ENCODE measurements around the gene PCSK4.

Gene PCSK4

DNA sequence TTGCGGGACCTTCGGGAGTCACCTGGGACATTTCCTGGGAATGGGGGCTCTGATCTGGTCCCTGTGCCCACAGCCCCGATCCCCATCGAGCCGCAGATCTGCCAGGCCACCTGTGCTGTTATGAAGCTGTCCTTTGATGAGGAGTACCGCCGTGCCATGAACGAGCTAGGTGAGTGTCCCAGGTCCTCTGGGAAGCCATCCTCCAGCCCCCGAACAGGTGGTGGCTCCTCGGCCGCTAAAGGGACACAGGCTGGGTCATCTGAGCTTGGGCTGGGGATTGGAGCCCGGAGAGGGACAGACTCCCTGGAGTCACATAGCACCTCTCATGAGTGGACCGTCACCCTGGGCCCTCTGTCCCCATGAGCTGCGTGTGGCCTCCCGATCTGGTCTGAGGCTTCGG is 32.3 kb downstream of the PCSK4 start:
- H3K36me3 Mint-ChIP-seq = peaks cover 10 to 12% of the 10 kb centered on the region in 2 donors
- peaks cover 13 to 24% of the 10 kb centered on the region in 2 donors for H3K4me1 Mint-ChIP-seq
- peaks cover 36 to 50% of the 10 kb centered on the region in 2 donors for H3K27me3 Mint-ChIP-seq
- ATAC-seq (replicated peaks) = no peak
- no peak overlapping the region for H3K27ac Mint-ChIP-seq
- no peak for DNase-seq
- no peak overlapping the region for H3K4me3 Mint-ChIP-seq
- peaks cover 4 to 5% of the 10 kb centered on the region in 2 donors for H3K9me3 Mint-ChIP-seq

DNA sequence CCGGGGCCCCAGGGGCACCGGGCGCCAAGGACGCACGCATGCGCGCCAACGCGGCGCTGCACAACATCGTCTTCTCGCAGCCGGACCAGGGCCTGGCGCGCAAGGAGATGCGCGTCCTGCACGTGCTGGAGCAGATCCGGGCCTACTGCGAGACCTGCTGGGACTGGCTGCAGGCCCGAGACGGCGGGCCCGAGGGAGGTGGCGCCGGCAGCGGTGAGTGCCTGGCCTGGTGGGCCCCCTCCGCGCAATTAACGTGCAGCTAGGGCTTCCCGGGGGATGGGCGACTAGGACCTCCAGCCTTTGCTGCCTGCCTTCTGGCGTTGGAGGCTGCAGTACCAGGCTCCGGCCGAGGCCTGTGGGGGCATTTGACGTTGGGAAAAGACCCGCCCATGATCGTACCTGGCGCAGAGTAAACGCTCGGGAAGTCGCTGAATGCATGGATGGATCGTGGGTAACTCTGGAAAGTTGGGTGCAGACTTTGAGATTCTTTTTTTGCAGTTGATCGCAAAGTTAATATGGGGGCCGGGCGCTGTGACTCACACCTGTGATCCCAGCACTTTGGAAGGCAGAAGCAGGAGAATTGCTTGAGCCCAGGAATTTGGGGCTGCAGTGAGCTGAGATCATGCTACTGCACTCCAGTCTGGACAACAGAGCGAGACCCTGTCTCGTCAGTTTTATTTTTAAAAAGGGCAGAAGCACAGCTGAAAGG is 33.0 kb downstream of the PCSK4 start:
- ATAC-seq (replicated peaks) (no peak), DNase-seq (no peak)
- Mint-ChIP-seq H3K36me3 (peaks cover 10 to 12% of the 10 kb centered on the region in 2 donors), H3K4me3 (no peak overlapping the region), H3K27me3 (peaks cover 41 to 57% of the 10 kb centered on the region in 2 donors), H3K27ac (no peak overlapping the region), H3K4me1 (peaks cover 16 to 26% of the 10 kb centered on the region in 2 donors), H3K9me3 (peaks cover 4 to 5% of the 10 kb centered on the region in 2 donors)

DNA sequence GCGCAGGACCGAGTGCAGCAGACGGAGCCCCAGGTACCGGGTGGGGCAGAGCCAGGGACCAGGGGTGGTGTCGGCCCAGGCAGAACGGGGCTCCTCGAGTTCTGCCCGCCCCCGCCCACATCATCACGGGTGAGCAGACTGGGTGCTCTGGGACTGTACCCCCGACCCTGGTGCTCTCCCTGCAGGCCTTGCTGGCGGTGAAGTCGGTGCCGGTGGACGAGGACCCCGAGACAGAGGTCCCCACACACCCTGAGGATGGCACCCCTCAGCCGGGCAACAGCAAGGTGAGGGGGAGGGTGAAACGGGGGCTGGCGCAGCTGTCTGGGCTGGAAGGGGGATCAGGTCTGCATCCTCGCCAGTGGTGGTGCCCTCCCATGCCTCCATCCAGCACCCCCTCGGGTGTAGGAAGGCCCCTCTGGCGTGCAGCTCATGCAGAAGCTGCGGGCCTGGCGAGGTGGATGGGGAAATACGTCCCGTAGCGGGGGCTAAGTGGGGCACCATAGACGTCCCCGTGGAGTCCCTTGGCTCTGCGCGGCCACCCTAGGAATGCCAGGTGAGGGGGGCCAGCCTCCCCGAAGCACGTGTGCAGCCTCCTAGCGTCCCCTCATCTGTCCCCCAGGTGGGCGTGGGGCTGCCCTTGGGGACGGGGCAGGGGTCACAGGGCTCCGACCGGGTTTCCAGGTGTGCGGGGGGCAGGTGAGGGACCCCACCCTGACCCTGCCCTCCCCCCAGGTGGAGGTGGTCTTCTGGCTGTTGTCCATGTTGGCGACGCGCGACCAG is 33.8 kb downstream of the PCSK4 start:
- peaks cover 16 to 26% of the 10 kb centered on the region in 2 donors for H3K4me1 Mint-ChIP-seq
- ATAC-seq (replicated peaks) = no peak
- H3K4me3 Mint-ChIP-seq = peak overlapping the region in 1 of 2 donors; percentile 72
- peaks cover 4 to 5% of the 10 kb centered on the region in 2 donors for H3K9me3 Mint-ChIP-seq
- peaks cover 10 to 12% of the 10 kb centered on the region in 2 donors for H3K36me3 Mint-ChIP-seq
- no peak overlapping the region for H3K27ac Mint-ChIP-seq
- no peak for DNase-seq
- H3K27me3 Mint-ChIP-seq = peaks cover 49 to 66% of the 10 kb centered on the region in 2 donors

DNA sequence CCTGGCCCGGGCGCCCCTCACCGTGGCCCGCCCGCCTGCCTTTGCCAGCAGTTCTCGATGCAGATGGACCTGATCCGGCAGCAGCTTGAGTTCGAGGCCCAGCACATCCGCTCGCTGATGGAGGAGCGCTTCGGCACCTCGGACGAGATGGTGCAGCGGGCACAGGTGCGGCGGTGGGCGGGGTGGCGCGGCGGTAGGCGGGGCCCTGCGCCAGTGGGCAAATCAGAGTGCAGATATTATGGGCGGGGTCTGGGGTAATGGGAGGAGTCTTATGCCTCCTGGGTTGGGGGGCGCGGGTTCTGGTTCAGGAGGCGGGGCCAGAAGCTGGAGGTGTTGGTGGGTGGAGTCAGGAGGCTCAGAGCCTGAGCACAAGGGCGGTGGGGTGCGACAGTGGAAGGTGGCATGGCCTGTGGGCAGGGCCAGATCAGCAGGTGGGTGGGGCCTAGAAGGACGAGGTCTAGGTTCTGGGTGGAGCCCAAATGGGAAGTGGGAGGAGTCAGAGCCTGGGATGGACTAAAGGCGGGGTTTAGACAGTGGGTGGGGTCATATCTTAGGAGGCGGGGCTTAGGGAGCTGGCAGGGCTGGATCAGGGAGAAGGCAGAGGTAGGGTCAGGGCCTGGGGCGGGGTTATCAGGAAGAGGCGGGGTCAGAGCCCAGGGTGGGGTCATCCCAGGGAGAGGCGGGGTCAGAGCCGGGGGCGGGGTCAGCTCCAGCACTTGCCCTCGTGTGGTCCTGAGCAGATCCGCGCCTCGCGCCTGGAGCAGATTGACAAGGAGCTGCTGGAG is 34.6 kb downstream of the PCSK4 start:
- Mint-ChIP-seq H3K4me1 (peaks cover 20 to 26% of the 10 kb centered on the region in 2 donors), H3K4me3 (peak overlapping the region; percentile 61 to 72), H3K27me3 (peaks cover 57 to 74% of the 10 kb centered on the region in 2 donors), H3K36me3 (peaks cover 10 to 12% of the 10 kb centered on the region in 2 donors), H3K27ac (peak overlapping the region; percentile 77), H3K9me3 (peaks cover 4 to 5% of the 10 kb centered on the region in 2 donors)
- ATAC-seq (replicated peaks) = peak; percentile 62 to 66
- DNase-seq = peak; percentile 33

DNA sequence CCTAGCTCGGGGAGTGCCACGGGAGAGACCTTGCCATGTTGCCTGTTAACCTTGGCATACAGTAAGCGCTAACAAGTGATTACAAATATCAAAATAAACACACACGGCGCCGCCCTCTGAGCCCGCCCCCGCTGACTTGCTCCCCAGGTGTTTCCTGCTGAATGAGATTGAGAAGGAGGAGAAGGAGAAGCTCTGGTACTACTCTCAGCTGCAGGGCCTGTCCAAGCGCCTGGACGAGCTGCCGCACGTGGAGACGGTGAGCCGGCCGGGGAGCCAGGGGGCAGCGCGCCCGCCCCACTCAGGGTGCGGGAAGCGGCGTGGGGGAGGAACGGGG is 35.2 kb downstream of the PCSK4 start:
- peak overlapping the region; percentile 77 for H3K27ac Mint-ChIP-seq
- H3K4me1 Mint-ChIP-seq = peaks cover 20 to 26% of the 10 kb centered on the region in 2 donors
- peak overlapping the region in 1 of 2 donors; percentile 44 for H3K4me3 Mint-ChIP-seq
- no peak for DNase-seq
- H3K9me3 Mint-ChIP-seq = peaks cover 4 to 5% of the 10 kb centered on the region in 2 donors
- ATAC-seq (replicated peaks) = peak; percentile 29 to 41
- H3K36me3 Mint-ChIP-seq = peaks cover 10 to 12% of the 10 kb centered on the region in 2 donors
- peaks cover 61 to 78% of the 10 kb centered on the region in 2 donors for H3K27me3 Mint-ChIP-seq

DNA sequence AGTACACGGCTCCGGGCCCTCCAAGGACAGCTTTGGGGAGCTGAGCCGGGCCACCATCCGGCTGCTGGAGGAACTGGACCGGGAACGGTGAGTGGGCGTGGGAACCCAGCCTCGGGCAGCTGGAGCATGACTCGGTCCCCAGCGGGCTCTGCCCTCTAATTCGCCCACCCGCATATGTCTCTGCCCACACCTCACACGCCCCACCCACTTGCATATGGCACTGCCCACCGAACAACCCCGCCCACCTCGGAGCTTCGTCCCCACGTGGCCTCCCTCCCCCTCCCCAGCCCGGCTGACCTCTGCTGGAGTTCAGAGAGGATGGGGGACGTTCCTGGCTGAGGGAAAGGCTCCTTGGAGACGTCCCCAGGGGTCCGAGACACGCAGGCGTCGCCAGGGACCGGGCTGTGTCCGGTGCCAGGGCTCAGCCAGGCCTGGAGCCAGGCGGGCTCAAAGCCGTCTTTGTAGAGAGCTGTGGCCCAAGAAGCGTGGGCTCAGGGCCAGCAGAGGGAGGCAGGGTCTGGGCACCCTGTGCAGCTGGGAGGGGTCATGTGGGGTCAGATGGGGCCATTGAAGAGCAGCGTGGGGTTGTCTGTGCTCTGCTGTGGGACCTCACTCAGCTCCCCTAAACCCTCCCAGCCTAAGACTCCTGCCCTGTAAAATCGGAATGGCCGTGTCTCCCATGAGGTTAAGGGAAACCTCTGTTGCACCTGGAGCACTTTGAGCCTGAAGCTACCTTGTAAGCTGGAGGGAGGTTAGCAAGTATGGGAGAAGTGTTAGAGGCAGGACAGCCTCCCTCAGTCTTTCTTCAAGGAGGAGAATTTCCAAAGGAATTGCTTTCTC is 36.4 kb downstream of the PCSK4 start:
- Mint-ChIP-seq H3K36me3 (peaks cover 8% of the 10 kb centered on the region in 2 donors), H3K27ac (no peak overlapping the region), H3K4me1 (peaks cover 25 to 35% of the 10 kb centered on the region in 2 donors), H3K4me3 (no peak overlapping the region), H3K27me3 (peaks cover 64 to 75% of the 10 kb centered on the region in 2 donors), H3K9me3 (peaks cover 4 to 5% of the 10 kb centered on the region in 2 donors)
- ATAC-seq (replicated peaks) = no peak
- no peak for DNase-seq

DNA sequence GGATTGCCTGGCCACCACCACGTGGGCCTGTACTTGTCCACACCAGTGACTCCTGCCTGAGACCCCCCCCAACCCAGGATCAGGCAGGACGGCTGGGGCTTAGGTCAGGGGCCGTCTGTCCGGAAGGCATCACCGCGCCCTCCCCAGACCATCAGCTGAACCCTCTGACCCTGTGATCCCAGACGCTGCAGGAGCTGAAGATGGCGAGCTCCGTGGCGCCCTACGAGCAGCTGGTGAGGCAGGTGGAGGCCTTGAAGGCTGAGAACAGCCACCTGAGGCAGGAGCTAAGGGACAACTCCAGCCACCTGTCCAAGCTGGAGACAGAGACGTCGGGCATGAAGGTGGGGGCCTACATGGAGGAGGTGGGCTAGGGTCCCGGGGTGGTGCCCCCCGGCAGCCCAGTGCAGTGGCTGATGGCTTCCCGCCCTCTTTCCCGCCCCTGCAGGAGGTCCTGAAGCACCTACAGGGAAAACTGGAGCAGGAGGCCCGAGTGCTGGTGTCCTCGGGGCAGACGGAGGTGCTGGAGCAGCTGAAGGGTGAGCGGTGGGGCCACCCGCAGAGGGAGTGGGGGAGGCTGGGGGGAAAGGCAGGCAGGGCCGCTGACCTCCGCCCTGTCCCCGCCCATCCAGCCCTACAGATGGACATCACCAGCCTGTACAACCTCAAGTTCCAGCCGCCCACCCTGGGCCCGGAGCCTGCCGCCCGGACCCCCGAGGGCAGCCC is 37.2 kb downstream of the PCSK4 start:
- ATAC-seq (replicated peaks) (no peak), DNase-seq (no peak)
- H3K27ac Mint-ChIP-seq = no peak overlapping the region
- peaks cover 8% of the 10 kb centered on the region in 2 donors for H3K36me3 Mint-ChIP-seq
- peaks cover 27 to 35% of the 10 kb centered on the region in 2 donors for H3K4me1 Mint-ChIP-seq
- H3K4me3 Mint-ChIP-seq = peak overlapping the region in 1 of 2 donors; percentile 25
- H3K9me3 Mint-ChIP-seq = peaks cover 4 to 5% of the 10 kb centered on the region in 2 donors
- H3K27me3 Mint-ChIP-seq = peaks cover 66 to 76% of the 10 kb centered on the region in 2 donors

DNA sequence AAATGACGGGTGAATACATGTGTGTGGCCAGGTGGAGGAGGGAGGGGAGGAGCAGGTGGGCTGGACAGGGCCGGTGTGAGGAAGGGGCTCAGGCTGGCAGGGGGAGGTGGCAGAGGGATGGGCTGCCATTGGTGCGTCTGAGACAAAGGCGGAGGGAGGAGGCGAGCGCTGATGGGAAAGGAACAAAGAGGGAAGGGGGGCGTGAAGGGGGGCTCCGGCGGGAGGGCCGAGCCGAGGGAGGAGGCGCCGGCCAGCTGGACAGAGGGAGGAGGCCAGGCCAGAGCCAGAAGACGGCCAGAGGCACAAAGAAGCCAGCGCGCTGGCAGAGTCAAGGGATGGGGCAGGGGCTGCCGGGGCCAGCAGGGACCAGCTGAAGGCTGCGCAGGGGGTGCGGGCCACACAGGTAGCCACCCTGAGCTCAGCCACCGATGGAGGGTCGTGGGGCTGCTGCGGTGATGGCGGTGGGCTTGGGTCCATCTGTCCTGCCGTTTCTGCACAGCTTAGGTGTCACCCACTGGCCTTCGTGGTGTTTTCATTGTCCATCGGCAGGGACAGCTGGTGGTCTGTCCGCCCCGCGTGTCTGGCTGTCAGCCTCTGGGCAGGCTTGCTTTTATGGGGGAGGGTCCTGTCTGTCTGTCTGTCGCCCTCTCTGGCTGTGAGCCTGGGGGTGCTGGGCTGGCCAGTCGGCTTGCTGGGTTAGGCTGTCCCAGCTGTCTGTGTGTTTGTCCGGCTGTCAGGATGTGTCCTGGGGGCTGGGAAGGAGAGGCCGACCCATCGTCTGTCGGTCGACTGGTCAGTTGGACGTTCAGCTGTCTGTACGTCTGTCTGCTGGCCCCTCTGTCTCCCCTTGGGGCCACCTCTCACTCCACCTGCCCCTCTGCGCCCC is 38.0 kb downstream of the PCSK4 start:
- H3K9me3 Mint-ChIP-seq = peaks cover 4 to 5% of the 10 kb centered on the region in 2 donors
- H3K4me1 Mint-ChIP-seq = peaks cover 31 to 39% of the 10 kb centered on the region in 2 donors
- no peak overlapping the region for H3K4me3 Mint-ChIP-seq
- H3K27me3 Mint-ChIP-seq = peaks cover 69 to 82% of the 10 kb centered on the region in 2 donors
- H3K27ac Mint-ChIP-seq = peak overlapping the region; percentile 31
- H3K36me3 Mint-ChIP-seq = peaks cover 8% of the 10 kb centered on the region in 2 donors
- DNase-seq (no peak), ATAC-seq (replicated peaks) (no peak)

DNA sequence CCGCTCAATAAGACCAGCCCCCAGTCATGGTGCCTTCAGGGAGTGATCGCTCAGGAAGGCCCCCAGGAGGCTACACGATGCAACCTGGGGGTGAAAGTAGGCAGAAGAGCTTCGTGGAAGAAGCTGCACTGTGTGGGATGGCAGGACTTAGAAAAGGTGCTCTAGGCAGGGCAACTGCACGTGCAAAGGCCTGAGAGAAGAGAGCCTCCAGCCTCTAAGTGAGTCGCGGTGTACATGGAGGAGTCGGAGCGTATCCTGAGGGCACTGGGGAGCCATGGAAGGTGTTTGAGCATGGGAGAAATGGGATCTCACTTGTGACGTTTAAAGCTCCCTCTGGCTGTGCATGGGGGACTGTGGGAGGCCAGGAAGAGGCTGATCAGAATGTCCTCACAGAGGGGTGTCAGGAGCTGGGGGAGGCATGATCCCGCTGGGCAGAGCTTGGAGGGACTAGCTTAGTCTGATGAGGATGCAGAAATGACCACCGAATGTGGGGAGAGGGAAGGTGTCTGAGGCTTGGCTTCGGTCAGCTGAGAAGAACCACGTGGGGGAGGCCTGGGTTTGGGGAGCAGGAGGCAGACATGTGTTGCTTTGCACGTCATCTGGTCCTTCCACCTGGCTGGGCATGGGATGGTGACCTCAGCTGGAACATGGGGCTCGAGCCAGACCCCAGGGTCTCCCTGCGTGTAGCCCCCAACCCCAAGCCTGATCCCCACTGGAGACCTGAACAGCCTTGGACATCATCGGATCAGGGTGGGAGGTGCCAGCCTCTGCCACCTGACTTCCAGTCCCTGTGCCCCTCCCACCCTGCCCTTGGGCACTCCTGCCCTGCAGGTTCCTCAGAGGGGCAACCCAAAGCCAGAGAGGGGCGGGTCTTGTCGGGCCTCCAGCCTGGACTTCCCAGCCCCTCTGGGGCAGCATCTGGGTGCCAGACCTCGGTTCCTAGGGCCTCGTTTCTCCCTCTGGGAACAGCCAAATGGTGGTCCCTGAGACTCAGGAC is 39.1 kb downstream of the PCSK4 start:
- H3K4me3 Mint-ChIP-seq = no peak overlapping the region
- peaks cover 4 to 5% of the 10 kb centered on the region in 2 donors for H3K9me3 Mint-ChIP-seq
- H3K36me3 Mint-ChIP-seq = peaks cover 8% of the 10 kb centered on the region in 2 donors
- peak overlapping the region; percentile 15 for H3K27ac Mint-ChIP-seq
- no peak for DNase-seq
- H3K4me1 Mint-ChIP-seq = peaks cover 32 to 43% of the 10 kb centered on the region in 2 donors
- no peak for ATAC-seq (replicated peaks)
- peaks cover 70 to 83% of the 10 kb centered on the region in 2 donors for H3K27me3 Mint-ChIP-seq

DNA sequence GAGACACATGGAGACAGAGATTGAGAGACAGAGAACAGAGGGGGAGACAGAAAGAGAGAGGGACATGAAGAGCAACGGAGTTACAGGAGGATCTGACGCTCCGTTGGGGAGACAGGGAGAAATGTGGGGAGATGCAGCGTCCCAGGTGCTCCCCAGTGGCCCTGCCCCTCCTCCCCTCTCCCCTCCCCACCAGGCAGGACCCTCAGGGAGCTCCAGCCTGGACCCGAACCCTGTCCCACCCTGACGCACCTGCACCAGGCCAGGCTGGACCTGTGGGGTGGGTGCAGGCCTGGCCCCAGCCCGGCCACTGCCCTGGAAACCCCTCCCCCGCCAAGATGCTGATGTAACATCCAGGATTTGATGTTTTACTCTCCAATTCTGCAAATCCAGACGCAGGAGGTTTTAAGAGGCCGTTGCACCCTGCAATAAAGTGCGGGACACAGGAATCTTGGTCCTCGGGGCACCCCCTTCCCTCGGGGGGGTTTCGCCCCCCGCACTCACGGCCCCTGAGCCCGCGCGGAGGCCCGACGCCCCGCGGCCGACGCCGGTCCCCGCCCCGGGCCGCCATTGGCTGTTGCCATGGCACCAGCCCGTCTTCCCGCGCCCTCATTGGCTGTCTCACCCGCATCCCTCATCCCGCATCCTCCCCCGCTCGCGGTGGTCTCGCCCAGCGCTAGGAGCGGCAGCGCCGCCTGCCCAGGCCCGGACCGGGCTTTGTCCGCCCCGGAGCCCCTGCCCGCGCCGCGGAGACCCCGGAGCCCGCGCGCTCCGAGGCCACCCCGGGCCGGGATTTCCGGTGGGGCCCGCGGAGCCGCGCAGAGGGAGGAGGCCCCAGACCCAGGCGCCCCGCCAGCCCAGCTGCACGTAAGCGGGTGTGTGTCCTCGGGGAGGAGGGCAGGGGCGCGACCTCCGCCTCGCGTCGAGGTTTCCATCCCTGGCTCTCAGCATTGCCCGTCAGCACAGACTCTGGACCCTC is 40.4 kb downstream of the PCSK4 start, which contains the start of gene APC2:
Gene APC2, plus strand, starts transcription at position 655 of the 976 bp plus-strand sequence. CDS start 2,881 bp downstream, outside the sequence.
- Mint-ChIP-seq H3K4me3 (peak within 1 kb of the TSS; percentile 8 to 20), H3K27ac (peak within 1 kb of the TSS; percentile 75), H3K9me3 (no peaks in the 10 kb centered on the region), H3K27me3 (peaks cover 61 to 79% of the 10 kb centered on the region in 2 donors), H3K4me1 (peaks cover 32 to 40% of the 10 kb centered on the region in 2 donors), H3K36me3 (peaks cover 7 to 8% of the 10 kb centered on the region in 2 donors)
- no peak for DNase-seq
- ATAC-seq (replicated peaks) = no peak
